ENCODE data around the gene CSRP1.

The CSRP1 gene

GRCh38 chr1:201436969-201437368, 70.0 kb downstream of the CSRP1 start:
- no peaks in the 10 kb centered on the region for H3K36me3 ChIP-seq (ENCODE audit: insufficient read depth, low read length)
- no peak overlapping the region for H3K9ac ChIP-seq (ENCODE audit: low read depth, low read length)
- H3K4me1 ChIP-seq (ENCODE audit: insufficient read depth, low read length): 0 out of 2 replicates have a peak, but pooled peaks cover 5% of the 10 kb centered on the region
- WGBS: 93% methylated on average over 3 of the region's 3 CpGs
- no peak overlapping the region for H3K27ac ChIP-seq (ENCODE audit: low read depth, low read length)
- no peaks in the 10 kb centered on the region for H3K9me3 ChIP-seq (ENCODE audit: insufficient read depth, low read depth, low read length)
- no peak overlapping the region for H3K4me3 ChIP-seq (ENCODE audit: low read length)
- H3K27me3 ChIP-seq (ENCODE audit: insufficient read depth, low read length): no peaks in the 10 kb centered on the region

- no peak overlapping the region for H3K9ac ChIP-seq (ENCODE audit: low read depth, low read length)
- H3K9me3 ChIP-seq (ENCODE audit: insufficient read depth, low read depth, low read length): no peaks in the 10 kb centered on the region
- H3K36me3 ChIP-seq (ENCODE audit: insufficient read depth, low read length): no peaks in the 10 kb centered on the region
- 0 out of 2 replicates have a peak, but pooled peaks cover 5% of the 10 kb centered on the region for H3K4me1 ChIP-seq (ENCODE audit: insufficient read depth, low read length)
- 43% methylated on average over 6 of the region's 6 CpGs for WGBS
- no peak overlapping the region for H3K4me3 ChIP-seq (ENCODE audit: low read length)
- no peak overlapping the region for H3K27ac ChIP-seq (ENCODE audit: low read depth, low read length)
- H3K27me3 ChIP-seq (ENCODE audit: insufficient read depth, low read length): no peaks in the 10 kb centered on the region
Measured at GRCh38 chr1:201436393-201436792, 70.5 kb downstream of the CSRP1 start.

GRCh38 chr1:201434266-201434665, 72.7 kb downstream of the CSRP1 start:
- Histone ChIP-seq H3K36me3 (ENCODE audit: insufficient read depth, low read length) (no peaks in the 10 kb centered on the region), H3K9me3 (ENCODE audit: insufficient read depth, low read depth, low read length) (no peaks in the 10 kb centered on the region)
- WGBS: 97% methylated on average over 3 of the region's 3 CpGs

DNA sequence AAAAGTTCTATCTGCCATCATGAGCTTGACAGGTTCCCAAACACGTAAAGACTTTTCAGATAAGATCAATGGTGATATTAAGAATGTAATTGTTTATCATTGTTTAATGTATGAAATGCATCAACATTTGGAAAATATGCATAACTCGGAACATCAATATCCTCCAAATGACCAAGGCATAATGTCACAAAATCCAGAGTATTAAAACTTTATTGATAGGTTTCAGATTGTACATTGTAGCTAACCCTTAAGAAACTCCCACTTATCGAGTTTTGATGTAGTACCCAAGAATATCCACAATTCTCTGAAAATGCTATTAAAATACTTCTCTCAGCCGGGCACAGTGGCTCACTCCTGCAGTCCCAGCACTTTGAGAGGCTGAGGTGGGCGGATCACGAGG, 73.3 kb downstream of the CSRP1 start:
- Histone ChIP-seq H3K9me3 (ENCODE audit: insufficient read depth, low read depth, low read length) (no peaks in the 10 kb centered on the region), H3K4me3 (ENCODE audit: low read length) (no peak overlapping the region), H3K27me3 (ENCODE audit: insufficient read depth, low read length) (no peaks in the 10 kb centered on the region), H3K27ac (ENCODE audit: low read depth, low read length) (no peak overlapping the region), H3K4me1 (ENCODE audit: insufficient read depth, low read length) (0 out of 2 replicates have a peak, but pooled peaks cover 5% of the 10 kb centered on the region), H3K9ac (ENCODE audit: low read depth, low read length) (no peak overlapping the region), H3K36me3 (ENCODE audit: insufficient read depth, low read length) (no peaks in the 10 kb centered on the region)
- WGBS: 92% methylated on average over 5 of the region's 6 CpGs

More at GRCh38 chr1:201434266-201434665, 72.7 kb downstream of the CSRP1 start:
- H3K9ac ChIP-seq (ENCODE audit: low read depth, low read length): no peak overlapping the region
- H3K27ac ChIP-seq (ENCODE audit: low read depth, low read length): no peak overlapping the region
- 0 out of 2 replicates have a peak, but pooled peaks cover 5% of the 10 kb centered on the region for H3K4me1 ChIP-seq (ENCODE audit: insufficient read depth, low read length)
- no peaks in the 10 kb centered on the region for H3K27me3 ChIP-seq (ENCODE audit: insufficient read depth, low read length)
- H3K4me3 ChIP-seq (ENCODE audit: low read length): no peak overlapping the region

Measured in HUES64 (cell line).